GM12873 (cell line): Measurements from ENCODE around the gene PRLR.

Experiments used
- CTCF ChIP-seq: IDR thresholded peaks from 2 replicates; pipeline ENCODE4 v1.5.1; 2012; ENCODE audit warnings: low read depth, mild to moderate bottlenecking, moderate library complexity, low read length, control low read depth; ENCODE audit not compliant: insufficient read depth; ENCODE audit errors: missing control alignments

PRLR gene

DNA sequence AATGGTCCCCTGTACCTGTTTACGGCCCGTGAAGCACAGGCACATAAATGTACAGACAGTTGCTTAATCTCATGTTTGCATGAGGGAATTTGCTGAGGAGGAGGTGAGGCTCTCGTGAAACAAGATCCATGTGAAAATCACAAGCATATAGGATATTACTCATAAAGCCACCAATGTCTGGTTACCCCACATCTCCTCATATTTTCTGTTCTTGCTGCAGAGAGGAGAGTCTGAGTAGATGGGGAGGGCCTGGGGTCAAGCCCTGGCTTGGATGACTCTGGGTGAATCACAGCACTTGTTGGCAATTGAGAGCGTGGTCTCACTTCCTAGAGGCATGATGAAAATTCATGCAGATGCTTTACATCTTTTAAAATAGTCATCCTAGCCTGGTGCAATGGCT lies 183.5 kb downstream of the PRLR start:
- TF ChIP-seq CTCF, result no peak

- no peak for TF ChIP-seq CTCF
These were observed 185.0 kb downstream of the PRLR start for GRCh38 chr5:35045280-35045679.

DNA sequence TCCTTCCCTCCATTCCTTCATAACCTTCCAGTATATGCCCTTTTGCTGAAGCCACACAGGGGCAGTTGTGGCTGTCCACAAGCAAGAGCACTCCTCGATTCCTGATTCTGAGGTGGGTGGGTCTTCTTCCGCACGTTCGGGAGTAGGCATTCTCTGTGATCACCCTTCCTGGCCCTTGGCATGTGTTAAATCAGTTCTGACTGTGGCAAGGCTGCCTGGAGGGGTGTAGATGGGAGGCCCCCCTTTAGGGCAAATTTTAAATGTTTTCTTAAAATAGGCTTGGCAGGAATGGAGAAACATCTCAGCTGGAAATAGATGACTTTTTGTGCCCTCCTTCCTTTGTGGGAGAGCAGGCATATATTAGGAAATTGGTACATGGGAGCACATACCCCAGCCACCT lies 185.6 kb downstream of the PRLR start:
- no peak for TF ChIP-seq CTCF

DNA sequence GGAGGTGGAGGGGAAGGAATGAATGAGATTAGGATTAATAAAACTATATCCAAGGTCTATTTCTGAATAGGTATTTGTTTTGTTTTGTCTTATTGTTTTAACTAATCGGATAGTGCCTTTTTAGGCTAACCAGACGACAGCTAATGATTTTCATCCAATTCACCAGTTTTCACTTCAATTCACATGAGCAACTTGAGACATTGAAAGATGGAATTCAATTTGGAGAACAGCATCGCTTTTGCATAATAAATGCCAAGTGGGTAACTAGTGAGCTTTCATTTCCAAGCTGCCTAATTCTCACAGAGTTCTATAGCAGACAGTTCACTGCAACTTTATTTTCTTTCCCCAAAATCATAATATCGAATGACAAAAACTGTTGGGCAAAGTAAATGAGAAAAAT lies 187.5 kb downstream of the PRLR start:
- no peak for TF ChIP-seq CTCF

DNA sequence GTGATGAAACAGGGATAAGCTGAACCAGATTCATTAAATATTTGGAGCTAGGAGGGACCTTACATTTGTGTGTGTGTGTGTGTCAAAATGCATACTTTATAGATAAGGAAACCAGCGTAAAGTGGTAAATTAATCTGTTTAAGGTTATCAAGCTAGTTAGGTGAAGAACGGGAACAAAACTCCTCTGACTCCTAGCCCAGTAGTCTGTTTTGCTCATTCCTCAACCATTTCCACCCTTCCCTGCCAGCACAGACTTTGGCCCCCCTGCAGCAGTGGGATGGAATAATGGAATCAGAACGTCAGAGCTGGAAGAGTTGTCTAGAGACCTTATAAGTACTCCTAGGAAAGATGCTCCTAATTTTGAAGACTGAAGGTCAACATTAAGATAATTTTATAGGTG lies 189.0 kb downstream of the PRLR start:
- TF ChIP-seq CTCF, result no peak

GRCh38 chr5:35038891-35039290 lies 191.4 kb downstream of the PRLR start:
- TF ChIP-seq CTCF, result no peak

GRCh38 chr5:35036536-35036935 lies 193.8 kb downstream of the PRLR start:
- TF ChIP-seq CTCF, result no peak

- TF ChIP-seq CTCF, result no peak
These were observed 195.0 kb downstream of the PRLR start for GRCh38 chr5:35035271-35035670.
